Liver (tissue), 9 donors: ENCODE results near the gene ELP5. TPM values are rescaled to one million over a fixed set of nuclear protein-coding genes. Genes with fewer than 3 reads are reported as not detected.
A peak's percentile ranks its signal among the peaks of the same experiment; 100 is the strongest.

Experiments used
- DNase-seq: peaks from one replicate; pipeline ENCODE4 v3.0.0-alpha.2; 2017; ENCODE audit warnings: low spot score
- H3K27ac ChIP-seq, 2 donors: one replicate each; pipeline ENCODE4 v1.7.0; 2013; ENCODE audit warnings: inconsistent platforms in 2 of 2, low read length in 2 of 2, control low read depth in 1 of 2, low read depth in 1 of 2, mild to moderate bottlenecking in 1 of 2
- H3K27me3 ChIP-seq, 4 donors: one replicate each; pipeline versions ENCODE4 v1.6.1 to v1.7.0; 2013; ENCODE audit warnings: low read length in 3 of 4, inconsistent platforms in 1 of 4, mild to moderate bottlenecking in 1 of 4, moderate library complexity in 1 of 4; ENCODE audit not compliant: control insufficient read depth in 4 of 4, insufficient read depth in 4 of 4
- H3K36me3 ChIP-seq, 4 donors: one replicate each; pipeline versions ENCODE4 v1.6.1 to v1.7.0; 2013; ENCODE audit warnings: low read length in 3 of 4, mild to moderate bottlenecking in 3 of 4, low read depth in 1 of 4, moderate library complexity in 1 of 4; ENCODE audit not compliant: control insufficient read depth in 4 of 4, insufficient read depth in 3 of 4
- H3K4me1 ChIP-seq, 4 donors: one replicate each; pipeline versions ENCODE4 v1.6.1 to v1.7.0; 2013; ENCODE audit warnings: low read length in 3 of 4, mild to moderate bottlenecking in 3 of 4, moderate library complexity in 1 of 4; ENCODE audit not compliant: control insufficient read depth in 4 of 4, insufficient read depth in 4 of 4
- H3K4me3 ChIP-seq, 3 donors: one replicate each; pipeline versions ENCODE4 v1.6.1 to v1.7.0; 2013; ENCODE audit warnings: low read length in 3 of 3, control low read depth in 1 of 3, low read depth in 1 of 3, mild to moderate bottlenecking in 1 of 3
- H3K9ac ChIP-seq, 2 donors: one replicate each; pipeline ENCODE4 v1.7.0; 2013; ENCODE audit warnings: low read length in 2 of 2, mild to moderate bottlenecking in 2 of 2, moderate library complexity in 2 of 2, control low read depth in 1 of 2, low read depth in 1 of 2
- H3K9me3 ChIP-seq, 4 donors: one replicate each; pipeline versions ENCODE4 v1.6.1 to v1.7.0; 2013; ENCODE audit warnings: low read length in 3 of 4; ENCODE audit not compliant: control insufficient read depth in 4 of 4
- ATF3 ChIP-seq: IDR thresholded peaks from 2 replicates; pipeline ENCODE4 v1.6.1; 2016; ENCODE audit warnings: antibody characterized with exemption
- CTCF ChIP-seq: fragments of 150-350 bp; IDR thresholded peaks from 2 replicates; pipeline ENCODE4 v1.5.1; 2017; ENCODE audit warnings: improper control_type of control experiment, low read depth, low read length; ENCODE audit not compliant: missing input control
- EGR1 ChIP-seq, 2 donors: IDR thresholded peaks; 2 replicates each; pipeline ENCODE4 v1.6.1; 2016 to 2018; ENCODE audit warnings: antibody characterized with exemption in 2 of 2, low read depth in 2 of 2
- FOXA1 ChIP-seq: IDR thresholded peaks from 2 replicates; pipeline ENCODE4 v1.6.1; 2016; ENCODE audit warnings: antibody characterized with exemption
- GABPA ChIP-seq, 2 donors: IDR thresholded peaks in 1 of 2; conservative IDR thresholded peaks in 1 of 2; 2 replicates each; pipeline ENCODE4 v1.6.1; 2016; ENCODE audit warnings: antibody characterized with exemption in 2 of 2, mild to moderate bottlenecking in 1 of 2, moderate library complexity in 1 of 2
- HNF4A ChIP-seq, 2 donors: conservative IDR thresholded peaks; 2 replicates each; pipeline ENCODE4 v1.6.1; 2016; ENCODE audit warnings: antibody characterized with exemption in 2 of 2, mild to moderate bottlenecking in 2 of 2
- HNF4G ChIP-seq: IDR thresholded peaks from 2 replicates; pipeline ENCODE4 v1.6.1; 2016; ENCODE audit warnings: antibody characterized with exemption
- JUND ChIP-seq, 2 donors: IDR thresholded peaks; 2 replicates each; pipeline ENCODE4 v1.6.1; 2016; ENCODE audit warnings: antibody characterized with exemption in 2 of 2
- MAX ChIP-seq: IDR thresholded peaks from 2 replicates; pipeline ENCODE4 v1.6.1; 2016; ENCODE audit warnings: antibody characterized with exemption
- NR2F2 ChIP-seq: IDR thresholded peaks from 2 replicates; pipeline ENCODE4 v1.6.1; 2016; ENCODE audit warnings: antibody characterized with exemption
- RAD21 ChIP-seq, 2 donors: IDR thresholded peaks; 2 replicates each; pipeline ENCODE4 v1.6.1; 2016; ENCODE audit warnings: antibody characterized with exemption in 2 of 2, mild to moderate bottlenecking in 2 of 2
- REST ChIP-seq: IDR thresholded peaks from 2 replicates; pipeline ENCODE4 v1.6.1; 2016; ENCODE audit warnings: antibody characterized with exemption, mild to moderate bottlenecking
- RXRA ChIP-seq, 2 donors: IDR thresholded peaks; 2 replicates each; pipeline ENCODE4 v1.6.1; 2017 to 2018; ENCODE audit warnings: antibody characterized with exemption in 2 of 2, mild to moderate bottlenecking in 1 of 2
- SP1 ChIP-seq: IDR thresholded peaks from 2 replicates; pipeline ENCODE4 v1.6.1; 2018; ENCODE audit warnings: antibody characterized with exemption, mild to moderate bottlenecking
- TAF1 ChIP-seq: conservative IDR thresholded peaks from 2 replicates; pipeline ENCODE4 v1.6.1; 2016; ENCODE audit warnings: antibody characterized with exemption, mild to moderate bottlenecking
- YY1 ChIP-seq: IDR thresholded peaks from 2 replicates; pipeline ENCODE4 v1.6.1; 2016; ENCODE audit warnings: antibody characterized with exemption, mild to moderate bottlenecking
- ZBTB33 ChIP-seq: IDR thresholded peaks from 2 replicates; pipeline ENCODE4 v1.6.1; 2016; ENCODE audit warnings: antibody characterized with exemption
- WGBS: extraction: QIAGEN DNeasy Blood & Tissue Kit; methylation state at CpG from one replicate; pipeline ENCODE4 v1.1.7; 2013; 5-methylcytosine and 5-hydroxymethylcytosine counted together
- polyA plus RNA-seq, 2 donors: library from polyadenylated mRNA; stranded (reverse) in 1 of 2; unstranded in 1 of 2; fragments of 200-250 nt in 1 of 2; fragments of >200 nt in 1 of 2; fragmentation: Nextera tagmentation in 1 of 2; extraction: Ambion mirVana in 1 of 2; gene quantifications; one replicate each; pipeline versions ENCODE4 v1.2.1 to v1.2.3, GENCODE V29; 2013 to 2015
- total RNA-seq, 2 donors: library from RNA; depleted of rRNA; stranded (reverse); fragments of >200 nt; gene quantifications; one replicate each; pipeline ENCODE4 v1.2.3, GENCODE V29; 2014
- donor health status: healthy.
- donor health status: healthy.
- donor health status: healthy.
- donor health status: healthy.
- donor health status: healthy.

ELP5 gene
- total and polyA plus RNA-seq, 4 donors = 19.3 to 38.4 (median 26.6) TPM

GRCh38 chr17:7238420-7239090, 13.5 kb upstream of the ELP5 start:
- DNase-seq = peak; percentile 58
- Histone ChIP-seq H3K36me3 (peaks cover 7 to 24% (median 14%) of the 10 kb centered on the region in 4 donors), H3K4me3 (peak overlapping the region; percentile 88 to 94 (median 90)), H3K4me1 (peaks cover 2 to 56% (median 45%) of the 10 kb centered on the region in 4 donors), H3K27ac (peak overlapping the region; percentile 90 to 92), H3K9me3 (no peaks in the 10 kb centered on the region), H3K9ac (peak overlapping the region; percentile 88 to 89), H3K27me3 (no peaks in the 10 kb centered on the region)
- no peak for TF ChIP-seq MAX
- TF ChIP-seq HNF4A (conservative IDR thresholded peaks at IDR 0.05) = no peak
- no peak for TF ChIP-seq HNF4G
- TF ChIP-seq CTCF = no peak
- TF ChIP-seq RXRA (IDR thresholded peaks at IDR 0.05) = no peak
- TF ChIP-seq TAF1 = no peak
- no peak for TF ChIP-seq ATF3
- no peak for TF ChIP-seq YY1
- under 1% methylated on average over 39 of the region's 39 CpGs for WGBS

GRCh38 chr17:7239091-7240027, 12.7 kb upstream of the ELP5 start, which contains the start of gene PHF23:
PHF23 (minus strand) TSS chr17:7239457; CDS start chr17:7239279, 178 bp downstream.
- Histone ChIP-seq H3K27ac (peak within 1 kb of the TSS; percentile 98 to 99), H3K9me3 (no peaks in the 10 kb centered on the region), H3K4me3 (peak within 1 kb of the TSS; percentile 88 to 94 (median 90)), H3K4me1 (peaks cover 2 to 59% (median 44%) of the 10 kb centered on the region in 4 donors), H3K9ac (peak within 1 kb of the TSS; percentile 88 to 89), H3K36me3 (peaks cover 7 to 27% (median 17%) of the 10 kb centered on the region in 4 donors), H3K27me3 (no peaks in the 10 kb centered on the region)
- WGBS = under 1% methylated on average over 72 of the region's 72 CpGs
- peak; percentile 96 for DNase-seq
- TF ChIP-seq NR2F2 (peak; percentile 60), CTCF (peak; percentile 15), MAX (peak; percentile 45), RAD21 (IDR thresholded peaks at IDR 0.05) (peak; percentile 37 to 51), TAF1 (peak; percentile 61), ZBTB33 (peak; percentile 95), EGR1 (IDR thresholded peaks at IDR 0.05; ENCODE audit: low read depth in 2 of 2) (peak; percentile 65 to 77), REST (peak; percentile 55), HNF4A (conservative IDR thresholded peaks at IDR 0.05) (peak; percentile 19 to 51), FOXA1 (peak; percentile 8), JUND (IDR thresholded peaks at IDR 0.05) (peak in 1 of 2 donors; percentile 54), ATF3 (no peak), HNF4G (no peak), SP1 (peak; percentile 91), YY1 (peak; percentile 98), GABPA (IDR thresholded peaks at IDR 0.05 in 1 of 2, conservative IDR thresholded peaks at IDR 0.05 in 1 of 2) (peak; percentile 81 to 97)
